HCT116 (cell line): ENCODE data around the gene CD300LD.

Experiments used
- POLR2AphosphoS5 ChIP-seq: IDR thresholded peaks from 2 replicates; pipeline ENCODE4 v1.6.1; 2011; ENCODE audit warnings: mild to moderate bottlenecking, low read depth, low read length, moderate library complexity
- TF ChIP-seq, protein P1 (sequence below), 3 experiments: fragments of 200-600 bp in 1 of 3; sonication (generic) in 1 of 3; IDR thresholded peaks in 2 of 3; conservative IDR thresholded peaks in 1 of 3; 2 replicates each; pipeline ENCODE4 v1.5.1; 2012 to 2017; ENCODE audit warnings: low read depth in 2 of 3, low read length in 2 of 3, antibody characterized with exemption in 1 of 3, borderline replicate concordance in 1 of 3, control low read depth in 1 of 3, mild to moderate bottlenecking in 1 of 3, mixed read lengths in 1 of 3, mixed run types in 1 of 3, moderate library complexity in 1 of 3; ENCODE audit not compliant: insufficient read depth in 1 of 3

DNA sequence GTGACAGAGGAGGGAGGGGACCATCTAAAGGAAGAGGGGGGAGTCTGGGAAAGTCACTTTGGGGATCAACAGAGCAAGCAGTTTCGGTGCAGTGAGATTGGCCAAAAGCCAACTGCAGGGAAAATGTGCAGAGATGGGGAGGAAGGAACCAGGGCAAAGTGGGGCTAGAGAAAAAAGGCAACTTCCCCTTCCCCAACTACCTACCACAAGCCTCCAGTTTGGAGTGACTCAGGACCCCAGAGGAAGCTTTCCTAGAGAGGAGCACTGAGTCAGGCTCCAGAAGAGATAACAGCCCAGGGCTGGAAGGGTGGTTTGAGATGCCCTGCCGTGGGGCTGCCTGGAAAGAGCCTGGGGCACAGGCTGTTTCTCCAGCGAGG lies 6.9 kb upstream of the CD300LD start:
- no peak for TF ChIP-seq POLR2AphosphoS5
- TF ChIP-seq, protein P1, sequence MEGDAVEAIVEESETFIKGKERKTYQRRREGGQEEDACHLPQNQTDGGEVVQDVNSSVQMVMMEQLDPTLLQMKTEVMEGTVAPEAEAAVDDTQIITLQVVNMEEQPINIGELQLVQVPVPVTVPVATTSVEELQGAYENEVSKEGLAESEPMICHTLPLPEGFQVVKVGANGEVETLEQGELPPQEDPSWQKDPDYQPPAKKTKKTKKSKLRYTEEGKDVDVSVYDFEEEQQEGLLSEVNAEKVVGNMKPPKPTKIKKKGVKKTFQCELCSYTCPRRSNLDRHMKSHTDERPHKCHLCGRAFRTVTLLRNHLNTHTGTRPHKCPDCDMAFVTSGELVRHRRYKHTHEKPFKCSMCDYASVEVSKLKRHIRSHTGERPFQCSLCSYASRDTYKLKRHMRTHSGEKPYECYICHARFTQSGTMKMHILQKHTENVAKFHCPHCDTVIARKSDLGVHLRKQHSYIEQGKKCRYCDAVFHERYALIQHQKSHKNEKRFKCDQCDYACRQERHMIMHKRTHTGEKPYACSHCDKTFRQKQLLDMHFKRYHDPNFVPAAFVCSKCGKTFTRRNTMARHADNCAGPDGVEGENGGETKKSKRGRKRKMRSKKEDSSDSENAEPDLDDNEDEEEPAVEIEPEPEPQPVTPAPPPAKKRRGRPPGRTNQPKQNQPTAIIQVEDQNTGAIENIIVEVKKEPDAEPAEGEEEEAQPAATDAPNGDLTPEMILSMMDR (IDR thresholded peaks at IDR 0.05 in 2 of 3, conservative IDR thresholded peaks at IDR 0.05 in 1 of 3; ENCODE audit: borderline replicate concordance in 1 of 3, insufficient read depth in 1 of 3, low read depth in 2 of 3, low read length in 2 of 3): no peak
